Natural killer cell treated with Interleukin-12 subunit alpha and Interleukin-12 subunit beta and Interleukin-15 and Interleukin-18, amount 100 ng/mL, for 72 hours (primary cell): Measurements from ENCODE around the gene SLC12A5. TPM values are rescaled to one million over a fixed set of nuclear protein-coding genes. Genes with fewer than 3 reads are reported as not detected.

ENCODE experiments used
- ATAC-seq, 2 donors: fragments of 150-1000 bp; cut with Tn5 transposase in 1 of 2; sonication (Bioruptor Pico), chemical (Tn5 transposase) in 1 of 2; 2 replicates each; pipeline ENCODE4 v1.10.0; 2021
- DNase-seq: peaks from one replicate; pipeline ENCODE4 v3.0.0; 2022; ENCODE audit warnings: low spot score
- H3K27ac Mint-ChIP-seq, 2 donors: 1 replicate in 1 of 2; 2 replicates in 1 of 2; pipeline ENCODE4 v1.8.0; 2022; ENCODE audit warnings: mixed read lengths in 2 of 2, mild to moderate bottlenecking in 1 of 2, moderate library complexity in 1 of 2
- H3K27me3 Mint-ChIP-seq, 2 donors: 1 replicate in 1 of 2; 2 replicates in 1 of 2; pipeline ENCODE4 v1.8.0; 2022; ENCODE audit warnings: mixed read lengths in 2 of 2
- H3K36me3 Mint-ChIP-seq: one replicate; pipeline ENCODE4 v1.8.0; 2022; ENCODE audit warnings: mixed read lengths
- H3K4me1 Mint-ChIP-seq, 2 donors: 1 replicate in 1 of 2; 2 replicates in 1 of 2; pipeline ENCODE4 v1.8.0; 2022; ENCODE audit warnings: low read depth in 2 of 2, mixed read lengths in 2 of 2, mild to moderate bottlenecking in 1 of 2
- H3K4me3 Mint-ChIP-seq: one replicate; pipeline ENCODE4 v1.8.0; 2022; ENCODE audit warnings: mixed read lengths
- H3K9me3 Mint-ChIP-seq: 2 replicates; pipeline ENCODE4 v1.8.0; 2022; ENCODE audit warnings: mixed read lengths
- total RNA-seq, 2 donors: library from RNA; stranded (reverse); gene quantifications; one replicate each; pipeline ENCODE4 v1.2.3, GENCODE V29; 2022

SLC12A5 gene
- total RNA-seq, 2 donors from 2014 or later, result not detected

DNA sequence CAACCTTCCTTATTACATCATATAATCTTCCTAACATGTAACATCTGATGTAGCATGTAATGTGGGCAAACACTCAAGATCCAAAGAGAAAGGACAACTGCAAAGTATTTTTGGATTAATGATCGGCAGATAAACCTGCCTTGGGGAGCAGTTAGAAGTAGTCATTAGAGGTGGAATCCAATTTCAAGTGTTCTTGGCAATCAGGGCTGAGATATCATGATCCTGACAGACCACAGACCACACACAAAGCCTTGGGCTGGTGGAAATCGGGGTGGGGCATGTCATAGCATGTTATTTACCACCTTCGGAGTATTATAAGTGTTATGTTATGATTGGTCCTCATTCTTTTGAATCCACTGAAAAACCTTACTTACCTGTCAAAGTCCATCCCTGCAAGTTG is 44.4 kb downstream of the SLC12A5 start:
- Mint-ChIP-seq H3K4me1 (peaks cover 0 to 3% of the 10 kb centered on the region in 2 donors), H3K4me3 (no peak overlapping the region), H3K9me3 (no peaks in the 10 kb centered on the region), H3K36me3 (peaks cover 13% of the 10 kb centered on the region), H3K27me3 (no peaks in the 10 kb centered on the region), H3K27ac (no peak overlapping the region)
- no peak for DNase-seq
- no peak for ATAC-seq

DNA sequence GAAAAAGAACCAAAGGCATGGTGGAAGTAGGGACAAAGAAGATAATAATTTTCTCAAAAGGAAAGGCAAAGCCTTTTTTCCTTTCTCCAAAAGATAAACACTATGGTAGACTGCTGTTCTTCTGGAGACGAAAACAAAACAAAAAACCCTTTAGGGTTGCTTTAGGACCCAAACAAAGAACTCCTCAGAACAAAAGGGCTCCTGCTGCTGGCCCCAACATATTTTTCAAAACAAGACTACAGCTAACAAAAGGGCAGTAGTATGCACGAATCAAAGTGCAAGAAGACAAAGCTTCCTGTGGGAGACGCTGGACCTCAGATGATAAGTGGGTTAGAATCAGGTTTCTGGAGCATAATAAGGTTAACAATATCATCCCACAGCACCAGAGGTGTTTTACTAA is 45.0 kb downstream of the SLC12A5 start:
- peaks cover 10% of the 10 kb centered on the region for H3K36me3 Mint-ChIP-seq
- H3K27ac Mint-ChIP-seq, result no peak overlapping the region
- peaks cover 0 to 3% of the 10 kb centered on the region in 2 donors for H3K4me1 Mint-ChIP-seq
- ATAC-seq (no peak), DNase-seq (no peak)
- no peak overlapping the region for H3K4me3 Mint-ChIP-seq
- no peaks in the 10 kb centered on the region for H3K27me3 Mint-ChIP-seq
- H3K9me3 Mint-ChIP-seq, result no peaks in the 10 kb centered on the region

GRCh38 chr20:46076806-46077205 is 47.8 kb downstream of the SLC12A5 start:
- Mint-ChIP-seq H3K36me3 (peaks cover 6% of the 10 kb centered on the region), H3K27me3 (no peaks in the 10 kb centered on the region), H3K4me3 (no peak overlapping the region), H3K27ac (no peak overlapping the region), H3K4me1 (peaks cover 0 to 9% of the 10 kb centered on the region in 2 donors), H3K9me3 (no peaks in the 10 kb centered on the region)
- no peak for DNase-seq
- no peak for ATAC-seq

GRCh38 chr20:46077642-46078305 is 48.8 kb downstream of the SLC12A5 start:
- DNase-seq, result no peak
- Mint-ChIP-seq H3K27ac (no peak overlapping the region), H3K9me3 (no peaks in the 10 kb centered on the region), H3K4me3 (no peak overlapping the region), H3K36me3 (peaks cover 6% of the 10 kb centered on the region), H3K4me1 (peaks cover 5 to 11% of the 10 kb centered on the region in 2 donors), H3K27me3 (no peaks in the 10 kb centered on the region)
- ATAC-seq, result no peak

GRCh38 chr20:46078954-46079353 is 49.9 kb downstream of the SLC12A5 start:
- Mint-ChIP-seq H3K4me3 (no peak overlapping the region), H3K27me3 (no peaks in the 10 kb centered on the region), H3K27ac (no peak overlapping the region), H3K36me3 (peaks cover 6% of the 10 kb centered on the region), H3K9me3 (no peaks in the 10 kb centered on the region), H3K4me1 (peaks cover 14 to 18% of the 10 kb centered on the region in 2 donors)
- DNase-seq, result no peak
- ATAC-seq, result no peak

GRCh38 chr20:46081074-46081473 is 52.1 kb downstream of the SLC12A5 start:
- no peak for DNase-seq
- no peaks in the 10 kb centered on the region for H3K27me3 Mint-ChIP-seq
- H3K27ac Mint-ChIP-seq, result no peak overlapping the region
- no peaks in the 10 kb centered on the region for H3K9me3 Mint-ChIP-seq
- ATAC-seq, result no peak
- peaks cover 22 to 24% of the 10 kb centered on the region in 2 donors for H3K4me1 Mint-ChIP-seq
- no peaks in the 10 kb centered on the region for H3K36me3 Mint-ChIP-seq
- no peak overlapping the region for H3K4me3 Mint-ChIP-seq

DNA sequence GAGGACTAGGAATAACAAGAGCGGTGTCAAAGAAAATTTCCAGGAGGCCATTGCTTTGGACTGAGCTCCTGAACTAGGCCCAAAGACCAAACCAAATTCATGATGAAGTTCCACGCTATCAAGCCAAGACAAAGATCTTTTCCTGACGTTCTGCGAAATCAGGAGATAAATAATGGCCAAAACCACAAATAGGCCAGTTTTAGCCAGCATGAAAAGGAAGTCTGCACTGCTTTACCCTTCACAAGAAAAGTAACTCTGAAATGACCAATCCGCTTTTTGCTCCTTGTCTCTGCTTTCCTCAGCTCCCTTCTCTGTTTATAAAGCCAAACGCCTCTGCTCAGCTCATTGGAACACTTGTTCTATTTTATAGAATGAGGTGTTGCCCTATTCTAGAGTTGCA is 54.1 kb downstream of the SLC12A5 start:
- Mint-ChIP-seq H3K4me3 (no peak overlapping the region), H3K9me3 (no peaks in the 10 kb centered on the region), H3K27me3 (no peaks in the 10 kb centered on the region), H3K27ac (no peak overlapping the region), H3K4me1 (peaks cover 38 to 39% of the 10 kb centered on the region in 2 donors), H3K36me3 (no peaks in the 10 kb centered on the region)
- DNase-seq (no peak), ATAC-seq (no peak)

DNA sequence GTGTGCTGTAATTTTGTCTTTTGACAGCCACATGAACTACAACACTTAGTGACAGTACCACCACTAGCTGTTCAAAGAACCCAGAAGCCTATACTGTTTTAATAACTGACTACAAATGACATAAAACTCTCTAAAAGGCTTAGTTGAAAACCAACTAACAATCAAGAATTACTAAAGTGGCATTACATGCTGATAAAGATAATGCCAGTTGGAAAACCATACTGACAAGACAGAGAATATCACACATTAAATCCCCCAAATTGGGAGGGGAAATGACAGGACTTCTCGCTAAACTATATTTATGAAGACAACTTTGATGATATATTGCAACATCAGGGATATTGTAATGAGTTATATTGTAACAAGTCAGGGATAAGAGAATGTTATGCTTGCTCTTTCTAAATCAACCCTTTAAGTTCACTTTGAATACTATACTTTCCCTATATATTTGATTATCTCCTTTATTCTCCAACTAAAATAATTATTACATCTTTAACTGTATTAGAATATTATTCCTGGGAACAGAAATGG is 54.6 kb downstream of the SLC12A5 start:
- Mint-ChIP-seq H3K27me3 (no peaks in the 10 kb centered on the region), H3K9me3 (no peaks in the 10 kb centered on the region), H3K36me3 (no peaks in the 10 kb centered on the region), H3K4me1 (peaks cover 43% of the 10 kb centered on the region in 2 donors), H3K4me3 (no peak overlapping the region), H3K27ac (no peak overlapping the region)
- DNase-seq (no peak), ATAC-seq (no peak)

GRCh38 chr20:46084805-46085178 is 55.8 kb downstream of the SLC12A5 start:
- H3K27ac Mint-ChIP-seq, result no peak overlapping the region
- H3K9me3 Mint-ChIP-seq, result no peaks in the 10 kb centered on the region
- no peak for DNase-seq
- ATAC-seq, result no peak
- no peaks in the 10 kb centered on the region for H3K36me3 Mint-ChIP-seq
- no peak overlapping the region for H3K4me3 Mint-ChIP-seq
- no peaks in the 10 kb centered on the region for H3K27me3 Mint-ChIP-seq
- H3K4me1 Mint-ChIP-seq, result peaks cover 39 to 44% of the 10 kb centered on the region in 2 donors

DNA sequence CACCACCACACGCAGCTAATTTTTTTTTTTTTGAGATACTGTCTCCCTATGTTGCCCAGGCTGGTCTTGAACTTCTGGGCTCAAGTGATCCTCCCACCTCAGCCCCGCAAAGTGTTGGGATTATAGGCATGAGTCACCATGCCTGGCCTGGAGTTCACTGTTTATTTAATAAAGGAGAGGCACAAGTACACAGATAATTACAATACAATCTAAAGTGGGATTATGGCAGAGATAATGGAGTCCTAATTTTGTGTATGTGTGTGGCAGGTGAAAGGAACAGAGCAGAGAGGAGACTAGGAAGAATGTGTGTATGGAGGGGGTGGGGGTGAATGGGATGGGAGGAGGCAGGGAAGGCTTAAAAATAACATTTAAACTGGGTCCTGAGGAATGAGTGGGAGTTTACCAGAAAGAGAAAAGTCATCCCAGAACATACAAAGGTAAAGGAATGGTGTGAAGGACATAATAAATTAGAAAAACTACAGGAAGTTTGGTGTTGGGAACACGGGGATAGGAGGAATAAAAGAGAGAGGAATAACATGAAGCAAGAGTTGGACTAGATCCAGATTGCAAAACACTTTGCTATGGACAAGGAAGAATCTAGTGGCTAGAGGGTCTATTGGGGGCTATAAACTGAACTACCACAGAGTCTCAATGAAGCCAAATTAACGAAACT is 56.3 kb downstream of the SLC12A5 start:
- DNase-seq, result no peak
- Mint-ChIP-seq H3K4me3 (no peak overlapping the region), H3K4me1 (peaks cover 43 to 49% of the 10 kb centered on the region in 2 donors), H3K27me3 (no peaks in the 10 kb centered on the region), H3K9me3 (no peaks in the 10 kb centered on the region), H3K27ac (no peak overlapping the region), H3K36me3 (no peaks in the 10 kb centered on the region)
- ATAC-seq, result no peak

DNA sequence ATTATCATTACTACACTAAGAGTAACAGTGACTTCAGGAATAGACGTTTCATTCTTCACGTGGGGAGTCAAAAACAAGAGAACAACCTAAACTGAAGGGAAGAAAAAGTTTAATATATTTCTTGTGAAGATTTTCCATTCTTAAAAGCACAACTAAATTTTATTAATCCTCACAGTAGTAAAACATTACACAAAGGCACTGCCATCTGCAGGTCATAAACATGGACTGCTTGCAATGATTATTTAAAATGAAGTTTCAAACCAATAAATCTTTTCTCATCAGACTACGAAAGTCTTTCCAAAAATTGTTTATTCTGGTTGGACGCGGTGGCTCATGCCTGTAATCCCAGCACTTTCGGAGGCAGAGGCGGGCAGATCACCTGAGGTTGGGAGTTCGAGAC is 58.1 kb downstream of the SLC12A5 start:
- H3K4me1 Mint-ChIP-seq, result peaks cover 43 to 52% of the 10 kb centered on the region in 2 donors

DNA sequence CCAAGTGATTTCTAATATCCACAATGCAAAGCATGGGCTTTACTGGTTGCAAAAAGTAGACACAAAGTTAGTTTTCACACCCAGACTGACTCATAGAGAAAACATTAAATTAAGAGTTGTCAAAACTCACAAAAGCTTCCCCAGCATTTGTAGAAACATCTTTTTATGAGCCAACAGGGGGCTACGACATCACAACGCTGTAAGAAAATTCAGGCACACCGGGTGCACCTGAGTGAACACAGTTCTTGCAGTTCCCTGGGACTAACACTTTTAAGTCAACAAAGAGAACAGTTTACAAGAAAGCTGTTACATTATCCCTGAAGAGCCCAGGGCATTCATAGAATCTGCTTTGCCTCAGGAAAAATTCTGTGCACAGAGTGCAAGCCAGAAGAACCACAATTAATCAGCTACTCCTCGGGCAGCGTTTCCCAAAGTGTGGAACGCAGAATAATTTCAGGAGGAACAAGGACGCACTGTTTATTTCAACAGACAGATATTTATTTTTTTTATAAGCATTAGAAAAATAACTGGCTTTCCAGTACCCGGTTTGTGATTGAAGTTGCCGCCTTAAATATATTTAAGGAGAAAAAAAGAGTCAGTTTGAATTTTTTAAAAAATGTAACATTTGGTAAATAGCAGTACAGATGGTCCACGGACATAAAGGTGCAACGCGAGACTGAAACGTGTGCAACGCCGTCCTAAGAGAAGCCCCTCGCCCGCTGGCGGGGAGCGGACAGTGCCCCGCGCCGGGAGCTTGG is 59.6 kb downstream of the SLC12A5 start:
- H3K9me3 Mint-ChIP-seq, result no peaks in the 10 kb centered on the region
- ATAC-seq, result no peak
- DNase-seq, result no peak
- H3K4me3 Mint-ChIP-seq, result peak overlapping the region; percentile 93
- H3K4me1 Mint-ChIP-seq, result peaks cover 35 to 38% of the 10 kb centered on the region in 2 donors
- H3K27me3 Mint-ChIP-seq, result no peaks in the 10 kb centered on the region
- H3K27ac Mint-ChIP-seq, result peak overlapping the region; percentile 59 to 91
- H3K36me3 Mint-ChIP-seq, result no peaks in the 10 kb centered on the region

More for the DNA sequence above, 58.1 kb downstream of the SLC12A5 start:
- Mint-ChIP-seq H3K27me3 (no peaks in the 10 kb centered on the region), H3K9me3 (no peaks in the 10 kb centered on the region), H3K27ac (no peak overlapping the region), H3K36me3 (no peaks in the 10 kb centered on the region), H3K4me3 (peak overlapping the region; percentile 93)
- ATAC-seq (no peak), DNase-seq (no peak)

DNA sequence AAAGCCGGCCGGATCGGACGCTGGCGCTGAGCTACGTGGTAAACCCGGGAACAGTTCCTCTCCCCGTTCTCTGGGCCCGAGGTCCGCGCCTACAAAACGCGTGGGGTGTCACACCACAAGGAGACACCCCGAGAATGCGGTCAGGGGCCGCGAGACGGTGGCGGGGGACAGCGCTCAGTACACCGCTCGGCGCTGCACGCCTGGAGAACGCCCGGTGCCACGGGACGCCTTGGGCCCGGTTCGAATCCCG is 60.1 kb downstream of the SLC12A5 start:
- H3K36me3 Mint-ChIP-seq, result no peaks in the 10 kb centered on the region
- H3K4me1 Mint-ChIP-seq, result peaks cover 34 to 38% of the 10 kb centered on the region in 2 donors
- peak overlapping the region; percentile 93 for H3K4me3 Mint-ChIP-seq
- peak; percentile 66 for DNase-seq
- ATAC-seq, result peak; percentile 62 to 64
- H3K27ac Mint-ChIP-seq, result peak overlapping the region; percentile 59 to 91
- no peaks in the 10 kb centered on the region for H3K27me3 Mint-ChIP-seq
- no peaks in the 10 kb centered on the region for H3K9me3 Mint-ChIP-seq
